ENCODE results near the gene LRRC8D.

LRRC8D gene

GRCh38 chr1:89887713-89888112, 66.9 kb downstream of the LRRC8D start:
- H3K14ac ChIP-seq (ENCODE audit: low read length in 2 of 2), result no peak overlapping the region
- no peaks in the 10 kb centered on the region for H3K36me3 ChIP-seq (ENCODE audit: control insufficient read depth in 1 of 2, insufficient read depth in 2 of 2, low read depth in 1 of 2, low read length in 2 of 2)
- H2BK15ac ChIP-seq (ENCODE audit: low read depth, poor library complexity, severe bottlenecking), result no peak overlapping the region
- no peak overlapping the region for H2AK5ac ChIP-seq (ENCODE audit: low read length, severe bottlenecking)
- H2BK5ac ChIP-seq (ENCODE audit: low read depth, low read length, poor library complexity, severe bottlenecking), result no peak overlapping the region
- no peak overlapping the region for H3K18ac ChIP-seq (ENCODE audit: low read depth in 1 of 2, low read length in 2 of 2)
- peaks cover 2% of the 10 kb centered on the region for H3K4me1 ChIP-seq (ENCODE audit: control insufficient read depth, insufficient read depth, low read depth, low read length)
- no peak overlapping the region for H2AFZ ChIP-seq (ENCODE audit: low read depth, low read length)
- H3K27me3 ChIP-seq (ENCODE audit: control insufficient read depth in 1 of 2, insufficient read depth in 1 of 2, low read length in 2 of 2), result no peaks in the 10 kb centered on the region
- H3K9me3 ChIP-seq (ENCODE audit: control insufficient read depth, low read length), result no peaks in the 10 kb centered on the region
- H3K23ac ChIP-seq (ENCODE audit: low read length in 2 of 2), result no peak overlapping the region
- no peak overlapping the region for H3K9ac ChIP-seq (ENCODE audit: low read length)
- no peak overlapping the region for H4K8ac ChIP-seq (ENCODE audit: low read length)
- H3K79me1 ChIP-seq (replicated peaks; ENCODE audit: low read length, poor library complexity, severe bottlenecking), result peaks cover 18% of the 10 kb centered on the region
- H2BK120ac ChIP-seq (ENCODE audit: low read depth, low read length), result no peak overlapping the region
- DNase-seq, result no peak
- H3K4me3 ChIP-seq (ENCODE audit: insufficient read depth in 1 of 2, low read depth in 1 of 2, low read length in 2 of 2), result no peak overlapping the region
- H4K91ac ChIP-seq (ENCODE audit: low read length), result no peak overlapping the region
- no peak overlapping the region for H2BK12ac ChIP-seq (ENCODE audit: low read length in 2 of 2)
- H3K4ac ChIP-seq (ENCODE audit: low read depth in 1 of 2, low read length in 2 of 2), result no peak overlapping the region
- H3K27ac ChIP-seq (ENCODE audit: low read length, poor library complexity, severe bottlenecking), result no peak overlapping the region
- no peak overlapping the region for H3K4me2 ChIP-seq (ENCODE audit: low read length, poor library complexity, severe bottlenecking)
- WGBS, result no CpG with 5 or more reads among the region's 1 CpG

DNA sequence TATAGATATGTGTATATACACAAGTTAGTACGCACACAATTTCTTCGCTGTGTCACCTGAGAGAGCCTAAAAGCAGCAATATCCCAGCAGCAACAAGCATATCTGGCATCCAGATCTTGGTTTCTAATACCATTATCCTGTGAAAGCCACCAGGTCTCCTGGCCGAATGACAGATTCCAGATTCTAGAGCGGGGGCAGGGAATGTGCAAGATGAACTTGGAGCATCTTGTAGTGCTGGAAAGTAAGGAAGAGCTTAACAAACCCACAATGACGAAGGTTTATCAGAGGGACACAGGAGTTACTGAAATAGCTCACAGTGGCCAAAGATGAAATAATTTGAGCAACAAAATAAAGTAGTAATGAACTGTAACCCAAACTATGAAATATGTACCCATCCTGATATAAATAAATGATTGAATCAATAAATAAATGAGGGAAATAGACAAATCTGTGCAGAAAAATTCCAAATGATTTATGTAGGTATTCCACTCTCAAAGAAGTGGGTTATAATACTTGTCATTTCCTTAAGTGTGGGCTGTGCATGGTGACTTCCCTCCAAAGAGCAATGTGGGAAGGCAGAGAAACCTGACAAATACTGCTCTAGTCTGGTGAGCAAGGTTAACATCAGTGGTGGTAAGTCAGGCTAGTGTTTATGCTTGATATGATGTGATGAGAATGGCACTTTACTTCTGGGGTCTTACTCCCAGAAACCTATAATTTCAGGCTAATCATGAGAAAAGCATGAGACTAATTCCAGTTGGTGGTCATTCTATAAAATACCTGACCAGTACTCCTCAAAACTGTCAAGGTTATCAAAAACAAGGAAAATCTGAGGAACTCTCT, 67.9 kb downstream of the LRRC8D start:
- no peak overlapping the region for H3K4ac ChIP-seq (ENCODE audit: low read depth in 1 of 2, low read length in 2 of 2)
- H4K8ac ChIP-seq (ENCODE audit: low read length), result no peak overlapping the region
- peaks cover 10% of the 10 kb centered on the region for H3K79me1 ChIP-seq (replicated peaks; ENCODE audit: low read length, poor library complexity, severe bottlenecking)
- no peak overlapping the region for H2AFZ ChIP-seq (ENCODE audit: low read depth, low read length)
- no peak overlapping the region for H2BK120ac ChIP-seq (ENCODE audit: low read depth, low read length)
- no peak overlapping the region for H2AK5ac ChIP-seq (ENCODE audit: low read length, severe bottlenecking)
- H3K4me1 ChIP-seq (ENCODE audit: control insufficient read depth, insufficient read depth, low read depth, low read length), result peaks cover 2% of the 10 kb centered on the region
- peak overlapping the region in 1 of 2 experiments; percentile 5 for H3K18ac ChIP-seq (ENCODE audit: low read depth in 1 of 2, low read length in 2 of 2)
- H3K27me3 ChIP-seq (ENCODE audit: control insufficient read depth in 1 of 2, insufficient read depth in 1 of 2, low read length in 2 of 2), result no peaks in the 10 kb centered on the region
- peak overlapping the region in 1 of 2 experiments; percentile 28 for H2BK12ac ChIP-seq (ENCODE audit: low read length in 2 of 2)
- DNase-seq, result no peak
- no peaks in the 10 kb centered on the region for H3K36me3 ChIP-seq (ENCODE audit: control insufficient read depth in 1 of 2, insufficient read depth in 2 of 2, low read depth in 1 of 2, low read length in 2 of 2)
- H3K14ac ChIP-seq (ENCODE audit: low read length in 2 of 2), result no peak overlapping the region
- 82% methylated on average over 4 of the region's 5 CpGs for WGBS
- H3K27ac ChIP-seq (ENCODE audit: low read length, poor library complexity, severe bottlenecking), result no peak overlapping the region
- no peak overlapping the region for H3K4me2 ChIP-seq (ENCODE audit: low read length, poor library complexity, severe bottlenecking)
- no peaks in the 10 kb centered on the region for H3K9me3 ChIP-seq (ENCODE audit: control insufficient read depth, low read length)
- no peak overlapping the region for H3K4me3 ChIP-seq (ENCODE audit: insufficient read depth in 1 of 2, low read depth in 1 of 2, low read length in 2 of 2)
- no peak overlapping the region for H2BK5ac ChIP-seq (ENCODE audit: low read depth, low read length, poor library complexity, severe bottlenecking)
- no peak overlapping the region for H2BK15ac ChIP-seq (ENCODE audit: low read depth, poor library complexity, severe bottlenecking)
- no peak overlapping the region for H4K91ac ChIP-seq (ENCODE audit: low read length)
- H3K9ac ChIP-seq (ENCODE audit: low read length), result no peak overlapping the region
- no peak overlapping the region for H3K23ac ChIP-seq (ENCODE audit: low read length in 2 of 2)

DNA sequence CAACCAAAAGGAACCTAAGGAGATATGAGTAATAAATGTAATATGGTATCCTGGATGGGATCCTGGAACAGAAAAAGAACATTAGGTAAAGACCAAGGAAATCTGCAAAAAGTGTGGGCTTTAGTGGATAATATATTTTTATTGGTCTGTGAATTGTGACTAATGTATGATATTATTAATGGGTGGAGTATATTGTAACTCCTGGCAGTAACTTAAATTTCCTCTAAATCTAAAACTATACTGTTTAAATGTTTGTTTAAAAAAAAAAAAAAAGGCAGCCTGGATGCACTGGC, 68.4 kb downstream of the LRRC8D start:
- H3K23ac ChIP-seq (ENCODE audit: low read length in 2 of 2), result no peak overlapping the region
- no peak overlapping the region for H2BK12ac ChIP-seq (ENCODE audit: low read length in 2 of 2)
- H3K9ac ChIP-seq (ENCODE audit: low read length), result no peak overlapping the region
- H3K79me1 ChIP-seq (replicated peaks; ENCODE audit: low read length, poor library complexity, severe bottlenecking), result peaks cover 7% of the 10 kb centered on the region
- DNase-seq, result no peak
- no peaks in the 10 kb centered on the region for H3K36me3 ChIP-seq (ENCODE audit: control insufficient read depth in 1 of 2, insufficient read depth in 2 of 2, low read depth in 1 of 2, low read length in 2 of 2)
- H3K4me1 ChIP-seq (ENCODE audit: control insufficient read depth, insufficient read depth, low read depth, low read length), result peaks cover 4% of the 10 kb centered on the region
- no peak overlapping the region for H2BK15ac ChIP-seq (ENCODE audit: low read depth, poor library complexity, severe bottlenecking)
- H3K4me3 ChIP-seq (ENCODE audit: insufficient read depth in 1 of 2, low read depth in 1 of 2, low read length in 2 of 2), result no peak overlapping the region
- no peak overlapping the region for H2BK5ac ChIP-seq (ENCODE audit: low read depth, low read length, poor library complexity, severe bottlenecking)
- H4K91ac ChIP-seq (ENCODE audit: low read length), result no peak overlapping the region
- no peak overlapping the region for H2AK5ac ChIP-seq (ENCODE audit: low read length, severe bottlenecking)
- no peak overlapping the region for H3K18ac ChIP-seq (ENCODE audit: low read depth in 1 of 2, low read length in 2 of 2)
- no peak overlapping the region for H3K4ac ChIP-seq (ENCODE audit: low read depth in 1 of 2, low read length in 2 of 2)
- no peak overlapping the region for H3K27ac ChIP-seq (ENCODE audit: low read length, poor library complexity, severe bottlenecking)
- H2AFZ ChIP-seq (ENCODE audit: low read depth, low read length), result no peak overlapping the region
- H2BK120ac ChIP-seq (ENCODE audit: low read depth, low read length), result no peak overlapping the region
- no peak overlapping the region for H3K4me2 ChIP-seq (ENCODE audit: low read length, poor library complexity, severe bottlenecking)
- no peak overlapping the region for H3K14ac ChIP-seq (ENCODE audit: low read length in 2 of 2)
- no peak overlapping the region for H4K8ac ChIP-seq (ENCODE audit: low read length)
- H3K9me3 ChIP-seq (ENCODE audit: control insufficient read depth, low read length), result no peaks in the 10 kb centered on the region
- no peaks in the 10 kb centered on the region for H3K27me3 ChIP-seq (ENCODE audit: control insufficient read depth in 1 of 2, insufficient read depth in 1 of 2, low read length in 2 of 2)

GRCh38 chr1:89890085-89890752, 69.4 kb downstream of the LRRC8D start:
- Histone ChIP-seq H3K23ac (ENCODE audit: low read length in 2 of 2) (no peak overlapping the region), H4K91ac (ENCODE audit: low read length) (no peak overlapping the region), H3K4ac (ENCODE audit: low read depth in 1 of 2, low read length in 2 of 2) (no peak overlapping the region), H4K8ac (ENCODE audit: low read length) (no peak overlapping the region), H3K14ac (ENCODE audit: low read length in 2 of 2) (no peak overlapping the region), H2BK12ac (ENCODE audit: low read length in 2 of 2) (no peak overlapping the region), H3K4me1 (ENCODE audit: control insufficient read depth, insufficient read depth, low read depth, low read length) (peaks cover 4% of the 10 kb centered on the region), H3K36me3 (ENCODE audit: control insufficient read depth in 1 of 2, insufficient read depth in 2 of 2, low read depth in 1 of 2, low read length in 2 of 2) (no peaks in the 10 kb centered on the region), H3K4me2 (ENCODE audit: low read length, poor library complexity, severe bottlenecking) (no peak overlapping the region), H2AK5ac (ENCODE audit: low read length, severe bottlenecking) (no peak overlapping the region), H3K79me1 (replicated peaks; ENCODE audit: low read length, poor library complexity, severe bottlenecking) (peaks cover 7% of the 10 kb centered on the region), H2AFZ (ENCODE audit: low read depth, low read length) (no peak overlapping the region), H3K4me3 (ENCODE audit: insufficient read depth in 1 of 2, low read depth in 1 of 2, low read length in 2 of 2) (no peak overlapping the region), H3K27ac (ENCODE audit: low read length, poor library complexity, severe bottlenecking) (no peak overlapping the region), H2BK120ac (ENCODE audit: low read depth, low read length) (no peak overlapping the region), H3K9ac (ENCODE audit: low read length) (no peak overlapping the region), H2BK5ac (ENCODE audit: low read depth, low read length, poor library complexity, severe bottlenecking) (no peak overlapping the region), H3K9me3 (ENCODE audit: control insufficient read depth, low read length) (no peaks in the 10 kb centered on the region), H3K18ac (ENCODE audit: low read depth in 1 of 2, low read length in 2 of 2) (no peak overlapping the region), H2BK15ac (ENCODE audit: low read depth, poor library complexity, severe bottlenecking) (no peak overlapping the region), H3K27me3 (ENCODE audit: control insufficient read depth in 1 of 2, insufficient read depth in 1 of 2, low read length in 2 of 2) (no peaks in the 10 kb centered on the region)
- 56% methylated on average over 4 of the region's 7 CpGs for WGBS
- peak; percentile 76 for DNase-seq
